NCI-H1436 (cell line): Measurements from ENCODE around the gene PNLIPRP3.

Source experiments
- DNase-seq: peaks from one replicate; lab custom pipeline; 2025; lab: John Stamatoyannopoulos, UW

Gene PNLIPRP3

GRCh38 chr10:116450861-116451260 is 23.2 kb downstream of the PNLIPRP3 start:
- no peak for DNase-seq

GRCh38 chr10:116451711-116452337 is 24.2 kb downstream of the PNLIPRP3 start:
- DNase-seq, result no peak

- no peak for DNase-seq
These were observed 24.7 kb downstream of the PNLIPRP3 start for GRCh38 chr10:116452338-116452720.

GRCh38 chr10:116457488-116457887 is 29.8 kb downstream of the PNLIPRP3 start:
- DNase-seq, result no peak

GRCh38 chr10:116460219-116460618 is 32.6 kb downstream of the PNLIPRP3 start:
- no peak for DNase-seq

GRCh38 chr10:116461680-116462079 is 34.0 kb downstream of the PNLIPRP3 start:
- no peak for DNase-seq

- no peak for DNase-seq
These were observed 36.6 kb downstream of the PNLIPRP3 start for GRCh38 chr10:116464257-116464656.

- no peak for DNase-seq
These were observed 37.9 kb downstream of the PNLIPRP3 start for GRCh38 chr10:116465546-116465945.

- no peak for DNase-seq
These were observed 39.2 kb downstream of the PNLIPRP3 start for GRCh38 chr10:116466715-116467422.

GRCh38 chr10:116469437-116469836 is 41.8 kb downstream of the PNLIPRP3 start:
- DNase-seq, result no peak

- DNase-seq, result no peak
These were observed 42.4 kb downstream of the PNLIPRP3 start for GRCh38 chr10:116470071-116470470.

GRCh38 chr10:116470768-116471415 is 43.2 kb downstream of the PNLIPRP3 start:
- DNase-seq, result no peak

GRCh38 chr10:116472891-116473290 is 45.2 kb downstream of the PNLIPRP3 start:
- no peak for DNase-seq

GRCh38 chr10:116475866-116476265 is 48.2 kb downstream of the PNLIPRP3 start:
- no peak for DNase-seq

GRCh38 chr10:116476461-116476860 is 48.8 kb downstream of the PNLIPRP3 start:
- no peak for DNase-seq

GRCh38 chr10:116477986-116478664 is 50.5 kb downstream of the PNLIPRP3 start:
- no peak for DNase-seq

GRCh38 chr10:116486770-116487448 is 59.3 kb downstream of the PNLIPRP3 start:
- DNase-seq, result no peak

GRCh38 chr10:116487522-116488430 is 60.1 kb downstream of the PNLIPRP3 start:
- no peak for DNase-seq

- DNase-seq, result no peak
These were observed 61.8 kb downstream of the PNLIPRP3 start for GRCh38 chr10:116489460-116489859.

- no peak for DNase-seq
These were observed 62.5 kb downstream of the PNLIPRP3 start for GRCh38 chr10:116490028-116490662.

GRCh38 chr10:116504786-116505185 is 77.1 kb downstream of the PNLIPRP3 start:
- DNase-seq, result no peak
